ENCODE results near the gene BAMBI.

The BAMBI gene

DNA sequence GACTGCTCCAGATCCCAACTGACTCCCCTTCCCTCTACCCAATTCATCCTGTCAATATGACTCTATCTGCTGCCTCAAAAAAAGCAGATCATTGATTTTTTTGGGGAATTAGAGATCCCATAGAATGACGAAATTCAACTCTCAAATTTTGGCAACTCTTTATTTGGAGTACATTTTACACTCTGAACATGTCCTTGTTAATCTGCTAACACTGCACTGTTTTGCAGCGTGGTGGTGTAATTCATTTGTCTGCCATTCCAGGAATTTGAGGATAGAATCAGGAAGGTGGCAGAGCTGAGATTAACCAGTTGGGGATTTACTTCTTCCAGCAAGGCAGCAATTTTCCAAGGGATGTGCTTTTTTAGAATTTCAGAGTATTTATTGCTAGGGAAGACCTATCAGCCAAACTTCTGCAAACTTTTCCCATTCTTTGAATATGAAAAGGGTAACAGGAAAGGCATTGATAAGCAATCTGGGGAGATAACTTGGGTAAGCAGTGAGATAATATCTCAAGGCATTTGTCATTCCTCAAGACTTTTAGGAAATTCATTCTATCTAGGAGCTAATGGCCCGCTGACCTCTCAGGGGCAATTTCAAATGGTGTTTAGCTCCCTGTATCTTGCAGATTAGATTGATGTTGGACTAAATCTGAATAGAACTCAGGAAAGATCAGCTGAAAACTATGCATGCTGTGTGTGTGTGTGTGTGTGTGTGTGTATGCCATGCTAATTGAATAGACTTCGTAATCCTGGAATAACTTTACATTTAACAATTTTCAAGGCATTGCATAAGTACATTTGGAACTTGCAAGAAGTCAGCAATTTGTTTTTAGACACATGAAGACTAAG lies 9.7 kb downstream of the BAMBI start:
- ATAC-seq: no peak; the same call in 2 of the 3 replicates
- TF ChIP-seq, protein P1, sequence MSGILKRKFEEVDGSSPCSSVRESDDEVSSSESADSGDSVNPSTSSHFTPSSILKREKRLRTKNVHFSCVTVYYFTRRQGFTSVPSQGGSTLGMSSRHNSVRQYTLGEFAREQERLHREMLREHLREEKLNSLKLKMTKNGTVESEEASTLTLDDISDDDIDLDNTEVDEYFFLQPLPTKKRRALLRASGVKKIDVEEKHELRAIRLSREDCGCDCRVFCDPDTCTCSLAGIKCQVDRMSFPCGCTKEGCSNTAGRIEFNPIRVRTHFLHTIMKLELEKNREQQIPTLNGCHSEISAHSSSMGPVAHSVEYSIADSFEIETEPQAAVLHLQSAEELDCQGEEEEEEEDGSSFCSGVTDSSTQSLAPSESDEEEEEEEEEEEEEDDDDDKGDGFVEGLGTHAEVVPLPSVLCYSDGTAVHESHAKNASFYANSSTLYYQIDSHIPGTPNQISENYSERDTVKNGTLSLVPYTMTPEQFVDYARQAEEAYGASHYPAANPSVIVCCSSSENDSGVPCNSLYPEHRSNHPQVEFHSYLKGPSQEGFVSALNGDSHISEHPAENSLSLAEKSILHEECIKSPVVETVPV (CRISPR knock-in tag; IDR thresholded peaks at IDR 0.05): no peak
- peak; percentile 15; the same call in 1 of the 2 replicates for TF ChIP-seq ISL1 (CRISPR knock-in tag; IDR thresholded peaks at IDR 0.05)

- TF ChIP-seq PATZ1 (CRISPR knock-in tag; IDR thresholded peaks at IDR 0.05; ENCODE audit: borderline replicate concordance) (no peak), ZNF70 (CRISPR knock-in tag; IDR thresholded peaks at IDR 0.05) (no peak), ARNTL (CRISPR knock-in tag; IDR thresholded peaks at IDR 0.05; ENCODE audit: borderline replicate concordance, low read depth) (no peak), ZNF8 (CRISPR knock-in tag; IDR thresholded peaks at IDR 0.05) (no peak), TCF4 (CRISPR knock-in tag; IDR thresholded peaks at IDR 0.05; ENCODE audit: borderline replicate concordance) (no peak)
- TF ChIP-seq, protein P2, sequence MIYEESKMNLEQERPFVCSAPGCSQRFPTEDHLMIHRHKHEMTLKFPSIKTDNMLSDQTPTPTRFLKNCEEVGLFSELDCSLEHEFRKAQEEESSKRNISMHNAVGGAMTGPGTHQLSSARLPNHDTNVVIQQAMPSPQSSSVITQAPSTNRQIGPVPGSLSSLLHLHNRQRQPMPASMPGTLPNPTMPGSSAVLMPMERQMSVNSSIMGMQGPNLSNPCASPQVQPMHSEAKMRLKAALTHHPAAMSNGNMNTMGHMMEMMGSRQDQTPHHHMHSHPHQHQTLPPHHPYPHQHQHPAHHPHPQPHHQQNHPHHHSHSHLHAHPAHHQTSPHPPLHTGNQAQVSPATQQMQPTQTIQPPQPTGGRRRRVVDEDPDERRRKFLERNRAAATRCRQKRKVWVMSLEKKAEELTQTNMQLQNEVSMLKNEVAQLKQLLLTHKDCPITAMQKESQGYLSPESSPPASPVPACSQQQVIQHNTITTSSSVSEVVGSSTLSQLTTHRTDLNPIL (CRISPR knock-in tag; IDR thresholded peaks at IDR 0.05; ENCODE audit: low read depth): no peak
- ATAC-seq: no peak
Observed at GRCh38 chr10:28687683-28688001, 10.3 kb downstream of the BAMBI start.

- TF ChIP-seq ZFP30 (CRISPR knock-in tag; IDR thresholded peaks at IDR 0.05) (no peak), ZFP3 (CRISPR knock-in tag; IDR thresholded peaks at IDR 0.05) (no peak), ZNF565 (CRISPR knock-in tag; conservative IDR thresholded peaks at IDR 0.05; ENCODE audit: low read depth) (no peak), RARB (CRISPR knock-in tag; IDR thresholded peaks at IDR 0.05) (no peak), TCF4 (CRISPR knock-in tag; IDR thresholded peaks at IDR 0.05; ENCODE audit: borderline replicate concordance) (no peak), BACH2 (CRISPR knock-in tag; IDR thresholded peaks at IDR 0.05; ENCODE audit: borderline replicate concordance) (no peak)
- TF ChIP-seq, protein P3, sequence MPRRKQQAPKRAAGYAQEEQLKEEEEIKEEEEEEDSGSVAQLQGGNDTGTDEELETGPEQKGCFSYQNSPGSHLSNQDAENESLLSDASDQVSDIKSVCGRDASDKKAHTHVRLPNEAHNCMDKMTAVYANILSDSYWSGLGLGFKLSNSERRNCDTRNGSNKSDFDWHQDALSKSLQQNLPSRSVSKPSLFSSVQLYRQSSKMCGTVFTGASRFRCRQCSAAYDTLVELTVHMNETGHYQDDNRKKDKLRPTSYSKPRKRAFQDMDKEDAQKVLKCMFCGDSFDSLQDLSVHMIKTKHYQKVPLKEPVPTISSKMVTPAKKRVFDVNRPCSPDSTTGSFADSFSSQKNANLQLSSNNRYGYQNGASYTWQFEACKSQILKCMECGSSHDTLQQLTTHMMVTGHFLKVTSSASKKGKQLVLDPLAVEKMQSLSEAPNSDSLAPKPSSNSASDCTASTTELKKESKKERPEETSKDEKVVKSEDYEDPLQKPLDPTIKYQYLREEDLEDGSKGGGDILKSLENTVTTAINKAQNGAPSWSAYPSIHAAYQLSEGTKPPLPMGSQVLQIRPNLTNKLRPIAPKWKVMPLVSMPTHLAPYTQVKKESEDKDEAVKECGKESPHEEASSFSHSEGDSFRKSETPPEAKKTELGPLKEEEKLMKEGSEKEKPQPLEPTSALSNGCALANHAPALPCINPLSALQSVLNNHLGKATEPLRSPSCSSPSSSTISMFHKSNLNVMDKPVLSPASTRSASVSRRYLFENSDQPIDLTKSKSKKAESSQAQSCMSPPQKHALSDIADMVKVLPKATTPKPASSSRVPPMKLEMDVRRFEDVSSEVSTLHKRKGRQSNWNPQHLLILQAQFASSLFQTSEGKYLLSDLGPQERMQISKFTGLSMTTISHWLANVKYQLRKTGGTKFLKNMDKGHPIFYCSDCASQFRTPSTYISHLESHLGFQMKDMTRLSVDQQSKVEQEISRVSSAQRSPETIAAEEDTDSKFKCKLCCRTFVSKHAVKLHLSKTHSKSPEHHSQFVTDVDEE (CRISPR knock-in tag; IDR thresholded peaks at IDR 0.05): no peak
- no peak for ATAC-seq
Observed at GRCh38 chr10:28690545-28690944, 13.2 kb downstream of the BAMBI start.

DNA sequence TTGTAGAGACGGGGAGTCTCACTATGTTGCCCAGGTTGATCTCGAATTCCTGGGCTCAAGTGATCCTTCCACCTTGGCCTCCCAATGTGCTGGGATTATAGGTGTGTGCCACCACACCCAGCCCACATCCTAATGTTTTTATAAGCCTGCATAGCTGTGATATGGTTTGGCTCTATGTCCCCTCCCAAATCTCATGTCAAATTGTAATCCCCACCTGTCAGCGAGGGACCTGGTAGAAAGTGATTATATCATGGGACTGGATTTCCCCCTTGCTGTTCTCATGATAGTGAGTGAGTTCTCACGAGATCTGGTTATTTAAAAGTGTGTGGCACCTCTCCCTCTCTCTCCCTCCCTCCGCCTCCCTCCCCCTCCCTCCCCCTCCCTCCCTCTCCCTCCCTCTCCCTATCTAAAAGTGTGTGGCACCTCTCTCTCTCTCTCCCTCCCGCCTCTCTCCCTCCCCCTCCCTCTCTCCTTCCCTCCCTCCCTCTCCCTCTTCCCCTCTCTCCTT lies 13.9 kb downstream of the BAMBI start:
- TF ChIP-seq ZNF70 (CRISPR knock-in tag; IDR thresholded peaks at IDR 0.05) (no peak), GLIS3 (CRISPR knock-in tag; IDR thresholded peaks at IDR 0.05) (no peak)
- no peak for ATAC-seq

- ATAC-seq: no peak
- no peak for TF ChIP-seq POU6F1 (CRISPR knock-in tag; IDR thresholded peaks at IDR 0.05; ENCODE audit: borderline replicate concordance, low read depth)
- no peak for TF ChIP-seq PATZ1 (CRISPR knock-in tag; IDR thresholded peaks at IDR 0.05; ENCODE audit: borderline replicate concordance)
- TF ChIP-seq ZC3H10 (CRISPR knock-in tag; IDR thresholded peaks at IDR 0.05): no peak
- no peak for TF ChIP-seq TCF4 (CRISPR knock-in tag; IDR thresholded peaks at IDR 0.05; ENCODE audit: borderline replicate concordance)
- TF ChIP-seq TOX (CRISPR knock-in tag; IDR thresholded peaks at IDR 0.05; ENCODE audit: borderline replicate concordance): no peak
Observed at GRCh38 chr10:28692050-28692449, 14.7 kb downstream of the BAMBI start.
